ENCODE data around the gene NUMBL.
A peak's percentile ranks its signal among the peaks of the same experiment; 100 is the strongest.

Gene NUMBL

DNA sequence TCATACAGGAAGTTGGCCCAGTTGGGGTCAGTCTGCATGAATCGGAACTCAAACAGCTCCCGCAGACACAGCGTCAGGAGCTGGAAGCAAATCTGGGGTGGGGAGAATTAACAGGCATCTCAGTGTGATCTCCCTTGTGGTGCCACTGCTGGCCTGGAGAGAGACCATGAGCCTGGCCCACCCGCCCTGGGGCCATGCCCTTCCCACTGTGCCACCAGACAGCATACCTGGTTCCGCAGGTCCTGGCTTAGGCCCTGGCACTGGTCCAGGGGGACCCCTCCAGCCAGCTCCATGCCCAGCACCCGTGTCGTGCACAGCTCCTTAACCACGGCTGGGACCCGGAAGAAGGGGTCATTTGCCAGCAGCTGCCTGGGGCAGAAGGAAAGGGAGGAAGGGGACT is 9.6 kb upstream of the NUMBL start:
- Histone ChIP-seq H3K4me3 (ENCODE audit: low read length) (no peak overlapping the region), H3K27ac (ENCODE audit: low read length) (no peak overlapping the region), H3K27me3 (ENCODE audit: control insufficient read depth, insufficient read depth, low read length) (no peaks in the 10 kb centered on the region), H3K36me3 (ENCODE audit: control insufficient read depth, low read depth, low read length) (peaks cover 42% of the 10 kb centered on the region), H3K4me1 (ENCODE audit: control insufficient read depth, low read depth, low read length) (no peaks in the 10 kb centered on the region), H3K9ac (ENCODE audit: low read length) (no peak overlapping the region), H3K9me3 (ENCODE audit: control insufficient read depth, low read depth, low read length) (no peaks in the 10 kb centered on the region)

- no peak overlapping the region for H3K4me3 ChIP-seq (ENCODE audit: low read length)
- no peak overlapping the region for H3K9ac ChIP-seq (ENCODE audit: low read length)
- H3K9me3 ChIP-seq (ENCODE audit: control insufficient read depth, low read depth, low read length) = no peaks in the 10 kb centered on the region
- no peaks in the 10 kb centered on the region for H3K27me3 ChIP-seq (ENCODE audit: control insufficient read depth, insufficient read depth, low read length)
- no peak overlapping the region for H3K27ac ChIP-seq (ENCODE audit: low read length)
- H3K36me3 ChIP-seq (ENCODE audit: control insufficient read depth, low read depth, low read length) = peaks cover 26% of the 10 kb centered on the region
- H3K4me1 ChIP-seq (ENCODE audit: control insufficient read depth, low read depth, low read length) = peaks cover under 1% of the 10 kb centered on the region
These were observed 6.6 kb upstream of the NUMBL start for GRCh38 chr19:40697007-40697406.

DNA sequence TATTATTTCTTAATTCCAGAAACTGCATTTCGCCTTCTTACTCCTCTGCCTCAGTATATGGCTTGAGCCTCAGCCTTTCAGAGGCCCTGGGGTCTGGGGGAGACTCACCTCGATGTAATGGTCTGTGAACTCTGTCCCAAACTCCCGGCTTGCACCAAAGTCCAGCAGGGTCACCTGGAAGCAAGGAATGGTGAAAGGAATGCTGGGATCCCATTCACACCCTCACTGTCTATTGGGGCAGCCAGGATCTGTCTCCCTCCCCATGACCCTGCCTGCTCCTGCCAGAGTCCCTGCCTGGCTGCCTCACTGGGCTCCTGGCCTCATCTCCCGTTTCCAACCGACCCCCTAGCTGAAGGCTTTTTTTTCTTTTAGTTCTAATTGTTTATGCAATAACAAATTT is 5.4 kb upstream of the NUMBL start:
- no peak overlapping the region for H3K9ac ChIP-seq (ENCODE audit: low read length)
- peaks cover 14% of the 10 kb centered on the region for H3K36me3 ChIP-seq (ENCODE audit: control insufficient read depth, low read depth, low read length)
- H3K4me1 ChIP-seq (ENCODE audit: control insufficient read depth, low read depth, low read length) = peaks cover 3% of the 10 kb centered on the region
- H3K27me3 ChIP-seq (ENCODE audit: control insufficient read depth, insufficient read depth, low read length) = no peaks in the 10 kb centered on the region
- no peak overlapping the region for H3K4me3 ChIP-seq (ENCODE audit: low read length)
- no peak overlapping the region for H3K27ac ChIP-seq (ENCODE audit: low read length)
- H3K9me3 ChIP-seq (ENCODE audit: control insufficient read depth, low read depth, low read length) = no peaks in the 10 kb centered on the region

DNA sequence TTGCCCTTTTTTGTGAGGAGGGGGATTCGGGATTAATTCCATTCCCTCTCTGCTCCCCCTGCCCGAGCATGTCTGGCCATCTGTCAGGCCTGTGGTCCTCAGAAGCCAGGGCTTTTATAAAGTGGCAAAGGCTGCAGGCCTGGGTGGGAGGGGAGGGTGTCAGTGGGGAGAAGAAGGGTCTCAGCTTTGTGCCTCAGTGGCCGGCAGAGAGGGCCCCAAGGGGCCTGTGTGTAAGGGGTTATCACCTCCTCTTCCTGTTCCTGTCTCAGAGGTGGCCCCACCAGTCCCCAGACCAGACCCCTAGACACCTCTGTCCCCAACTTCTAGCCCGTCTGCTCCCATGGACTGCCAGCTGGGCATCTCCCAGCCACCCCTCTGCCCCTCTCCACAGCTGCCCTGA is 3.4 kb upstream of the NUMBL start:
- Histone ChIP-seq H3K9me3 (ENCODE audit: control insufficient read depth, low read depth, low read length) (no peaks in the 10 kb centered on the region), H3K27ac (ENCODE audit: low read length) (no peak overlapping the region)

GRCh38 chr19:40693150-40693788 is 2.8 kb upstream of the NUMBL start:
- no peak overlapping the region for H3K4me3 ChIP-seq (ENCODE audit: low read length)
- no peaks in the 10 kb centered on the region for H3K9me3 ChIP-seq (ENCODE audit: control insufficient read depth, low read depth, low read length)
- H3K27ac ChIP-seq (ENCODE audit: low read length) = no peak overlapping the region
- no peak overlapping the region for H3K9ac ChIP-seq (ENCODE audit: low read length)
- peaks cover 10% of the 10 kb centered on the region for H3K36me3 ChIP-seq (ENCODE audit: control insufficient read depth, low read depth, low read length)
- peaks cover 8% of the 10 kb centered on the region for H3K4me1 ChIP-seq (ENCODE audit: control insufficient read depth, low read depth, low read length)
- H3K27me3 ChIP-seq (ENCODE audit: control insufficient read depth, insufficient read depth, low read length) = no peaks in the 10 kb centered on the region

More for the DNA sequence above, 3.4 kb upstream of the NUMBL start:
- Histone ChIP-seq H3K4me1 (ENCODE audit: control insufficient read depth, low read depth, low read length) (peaks cover 8% of the 10 kb centered on the region), H3K4me3 (ENCODE audit: low read length) (no peak overlapping the region), H3K9ac (ENCODE audit: low read length) (no peak overlapping the region), H3K27me3 (ENCODE audit: control insufficient read depth, insufficient read depth, low read length) (no peaks in the 10 kb centered on the region), H3K36me3 (ENCODE audit: control insufficient read depth, low read depth, low read length) (peaks cover 10% of the 10 kb centered on the region)

GRCh38 chr19:40692212-40692551 is 1.7 kb upstream of the NUMBL start:
- no peak overlapping the region for H3K4me3 ChIP-seq (ENCODE audit: low read length)
- no peaks in the 10 kb centered on the region for H3K27me3 ChIP-seq (ENCODE audit: control insufficient read depth, insufficient read depth, low read length)
- no peak overlapping the region for H3K9ac ChIP-seq (ENCODE audit: low read length)
- peaks cover 8% of the 10 kb centered on the region for H3K4me1 ChIP-seq (ENCODE audit: control insufficient read depth, low read depth, low read length)
- no peak overlapping the region for H3K27ac ChIP-seq (ENCODE audit: low read length)
- H3K9me3 ChIP-seq (ENCODE audit: control insufficient read depth, low read depth, low read length) = no peaks in the 10 kb centered on the region
- H3K36me3 ChIP-seq (ENCODE audit: control insufficient read depth, low read depth, low read length) = peaks cover 10% of the 10 kb centered on the region

DNA sequence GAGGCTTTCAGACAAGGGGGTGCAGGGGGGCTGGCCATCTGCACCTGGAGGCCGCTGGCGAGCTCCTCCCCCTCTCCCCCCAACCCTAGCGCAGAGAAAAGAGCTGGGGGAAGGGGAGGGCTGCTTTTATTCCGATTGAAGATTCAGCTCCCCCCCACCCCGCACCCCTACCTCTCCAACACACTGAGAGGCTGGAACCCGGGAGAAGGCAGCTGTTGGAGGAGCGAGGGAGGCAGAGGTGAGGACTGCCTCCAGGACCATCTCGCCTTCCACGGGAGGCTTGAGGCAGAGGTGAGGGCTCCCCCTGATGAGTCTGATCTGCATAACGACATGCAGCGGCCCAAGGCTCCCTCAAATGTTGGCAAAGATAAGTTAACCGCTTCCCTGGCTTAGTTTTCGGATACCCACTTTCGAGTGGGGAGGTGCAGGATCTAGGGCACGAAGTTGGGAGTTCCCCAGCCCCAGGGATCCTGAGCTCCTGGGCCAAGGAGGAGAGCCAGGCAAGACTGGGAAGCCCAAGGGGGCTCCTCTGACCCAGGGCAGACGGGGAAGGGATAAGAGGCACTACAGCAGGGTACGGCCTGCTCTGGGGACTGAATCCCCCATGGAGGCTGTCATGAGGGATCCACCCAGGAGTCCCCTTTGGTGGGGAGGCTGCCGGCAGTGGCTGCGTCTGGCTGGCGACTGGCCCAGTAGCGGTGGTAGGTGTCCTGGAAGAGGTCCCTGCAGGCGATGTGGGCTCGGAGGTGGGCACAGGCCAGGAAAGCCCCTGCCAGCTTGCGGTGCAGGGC is 1.2 kb upstream of the NUMBL start:
- Histone ChIP-seq H3K4me1 (ENCODE audit: control insufficient read depth, low read depth, low read length) (peaks cover 8% of the 10 kb centered on the region), H3K9me3 (ENCODE audit: control insufficient read depth, low read depth, low read length) (no peaks in the 10 kb centered on the region), H3K27ac (ENCODE audit: low read length) (no peak overlapping the region), H3K36me3 (ENCODE audit: control insufficient read depth, low read depth, low read length) (peaks cover 10% of the 10 kb centered on the region), H3K9ac (ENCODE audit: low read length) (peak overlapping the region; percentile 85), H3K4me3 (ENCODE audit: low read length) (no peak overlapping the region), H3K27me3 (ENCODE audit: control insufficient read depth, insufficient read depth, low read length) (no peaks in the 10 kb centered on the region)

GRCh38 chr19:40690693-40691420 is 406 bp upstream of the NUMBL start:
- Histone ChIP-seq H3K9ac (ENCODE audit: low read length) (peak overlapping the region; percentile 85), H3K27me3 (ENCODE audit: control insufficient read depth, insufficient read depth, low read length) (no peaks in the 10 kb centered on the region), H3K9me3 (ENCODE audit: control insufficient read depth, low read depth, low read length) (no peaks in the 10 kb centered on the region), H3K4me1 (ENCODE audit: control insufficient read depth, low read depth, low read length) (peaks cover 8% of the 10 kb centered on the region), H3K27ac (ENCODE audit: low read length) (peak overlapping the region; percentile 82), H3K4me3 (ENCODE audit: low read length) (peak overlapping the region; percentile 73), H3K36me3 (ENCODE audit: control insufficient read depth, low read depth, low read length) (peaks cover 9% of the 10 kb centered on the region)

GRCh38 chr19:40689339-40690049 is 957 bp downstream of the NUMBL start:
- Histone ChIP-seq H3K9ac (ENCODE audit: low read length) (peak overlapping the region; percentile 41), H3K27me3 (ENCODE audit: control insufficient read depth, insufficient read depth, low read length) (no peaks in the 10 kb centered on the region), H3K4me3 (ENCODE audit: low read length) (peak overlapping the region; percentile 53), H3K9me3 (ENCODE audit: control insufficient read depth, low read depth, low read length) (no peaks in the 10 kb centered on the region), H3K36me3 (ENCODE audit: control insufficient read depth, low read depth, low read length) (peaks cover 8% of the 10 kb centered on the region), H3K27ac (ENCODE audit: low read length) (no peak overlapping the region), H3K4me1 (ENCODE audit: control insufficient read depth, low read depth, low read length) (peaks cover 8% of the 10 kb centered on the region)

GRCh38 chr19:40688987-40689338 is 1.5 kb downstream of the NUMBL start:
- no peaks in the 10 kb centered on the region for H3K27me3 ChIP-seq (ENCODE audit: control insufficient read depth, insufficient read depth, low read length)
- H3K36me3 ChIP-seq (ENCODE audit: control insufficient read depth, low read depth, low read length) = peaks cover 6% of the 10 kb centered on the region
- H3K4me1 ChIP-seq (ENCODE audit: control insufficient read depth, low read depth, low read length) = peaks cover 8% of the 10 kb centered on the region
- H3K4me3 ChIP-seq (ENCODE audit: low read length) = peak overlapping the region; percentile 53
- no peaks in the 10 kb centered on the region for H3K9me3 ChIP-seq (ENCODE audit: control insufficient read depth, low read depth, low read length)
- no peak overlapping the region for H3K9ac ChIP-seq (ENCODE audit: low read length)
- no peak overlapping the region for H3K27ac ChIP-seq (ENCODE audit: low read length)

- H3K9ac ChIP-seq (ENCODE audit: low read length) = no peak overlapping the region
- no peaks in the 10 kb centered on the region for H3K27me3 ChIP-seq (ENCODE audit: control insufficient read depth, insufficient read depth, low read length)
- H3K36me3 ChIP-seq (ENCODE audit: control insufficient read depth, low read depth, low read length) = peaks cover 6% of the 10 kb centered on the region
- no peak overlapping the region for H3K4me3 ChIP-seq (ENCODE audit: low read length)
- no peak overlapping the region for H3K27ac ChIP-seq (ENCODE audit: low read length)
- no peaks in the 10 kb centered on the region for H3K9me3 ChIP-seq (ENCODE audit: control insufficient read depth, low read depth, low read length)
- peaks cover 8% of the 10 kb centered on the region for H3K4me1 ChIP-seq (ENCODE audit: control insufficient read depth, low read depth, low read length)
These were observed 2.1 kb downstream of the NUMBL start for GRCh38 chr19:40688309-40688708.

All from iPS-18a (cell line).